ENCODE measurements around the gene NUP85.

- TF ChIP-seq, protein P1, sequence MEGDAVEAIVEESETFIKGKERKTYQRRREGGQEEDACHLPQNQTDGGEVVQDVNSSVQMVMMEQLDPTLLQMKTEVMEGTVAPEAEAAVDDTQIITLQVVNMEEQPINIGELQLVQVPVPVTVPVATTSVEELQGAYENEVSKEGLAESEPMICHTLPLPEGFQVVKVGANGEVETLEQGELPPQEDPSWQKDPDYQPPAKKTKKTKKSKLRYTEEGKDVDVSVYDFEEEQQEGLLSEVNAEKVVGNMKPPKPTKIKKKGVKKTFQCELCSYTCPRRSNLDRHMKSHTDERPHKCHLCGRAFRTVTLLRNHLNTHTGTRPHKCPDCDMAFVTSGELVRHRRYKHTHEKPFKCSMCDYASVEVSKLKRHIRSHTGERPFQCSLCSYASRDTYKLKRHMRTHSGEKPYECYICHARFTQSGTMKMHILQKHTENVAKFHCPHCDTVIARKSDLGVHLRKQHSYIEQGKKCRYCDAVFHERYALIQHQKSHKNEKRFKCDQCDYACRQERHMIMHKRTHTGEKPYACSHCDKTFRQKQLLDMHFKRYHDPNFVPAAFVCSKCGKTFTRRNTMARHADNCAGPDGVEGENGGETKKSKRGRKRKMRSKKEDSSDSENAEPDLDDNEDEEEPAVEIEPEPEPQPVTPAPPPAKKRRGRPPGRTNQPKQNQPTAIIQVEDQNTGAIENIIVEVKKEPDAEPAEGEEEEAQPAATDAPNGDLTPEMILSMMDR (IDR thresholded peaks at IDR 0.05; ENCODE audit: insufficient read depth, low read depth, low read length), result no peak
- no peak for TF ChIP-seq EZH2 (IDR thresholded peaks at IDR 0.05; ENCODE audit: insufficient read depth, low read length)
Observed at GRCh38 chr17:75159196-75160031, 46.1 kb upstream of the NUP85 start.
